Measurements from ENCODE around the gene CAT. TPM values are rescaled to one million over a fixed set of nuclear protein-coding genes. Genes with fewer than 3 reads are reported as not detected.

Gene CAT
- total and polyA plus RNA-seq, 4 donors, result 91.8 to 319 (median 106) TPM

DNA sequence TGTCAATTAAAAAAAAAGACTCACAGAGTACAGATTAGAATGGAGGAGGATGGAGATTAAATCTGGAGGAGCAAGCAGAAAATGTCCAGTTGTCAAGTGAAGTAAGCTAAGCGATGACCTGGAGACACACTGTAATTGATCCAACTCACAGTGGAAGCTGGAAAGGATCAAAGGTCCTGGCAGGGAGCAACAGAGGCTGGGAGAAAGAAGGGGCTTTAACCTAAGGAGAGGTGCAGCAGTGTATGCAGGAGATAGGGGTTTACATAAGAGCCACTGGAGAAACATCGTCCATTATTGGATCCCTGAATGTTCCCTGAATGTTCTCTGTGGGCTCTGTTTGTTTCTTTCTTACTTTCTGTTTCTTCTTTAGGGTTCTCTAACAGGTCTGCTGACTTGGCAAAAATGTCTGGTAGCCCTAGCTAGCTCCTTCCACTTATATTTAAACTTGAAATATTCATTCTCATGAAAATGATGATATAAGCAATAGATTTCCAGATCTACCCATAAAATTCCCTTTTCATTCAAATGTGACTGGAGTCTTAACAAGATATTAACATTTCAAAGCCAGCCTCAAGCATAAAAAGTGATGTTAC, 30.1 kb upstream of the CAT start:
- Histone ChIP-seq H3K9me3 (ENCODE audit: control insufficient read depth in 4 of 4, insufficient read depth in 3 of 4, low read length in 3 of 4) (peaks cover 0 to 6% (median 2%) of the 10 kb centered on the region in 4 donors), H3K9ac (ENCODE audit: insufficient read depth in 1 of 2, low read length in 2 of 2) (no peak overlapping the region), H3K27ac (ENCODE audit: low read depth in 1 of 2, low read length in 1 of 2) (no peak overlapping the region), H3K4me3 (no peak overlapping the region), H3K36me3 (ENCODE audit: control insufficient read depth in 4 of 4, insufficient read depth in 4 of 4, low read length in 4 of 4) (no peaks in the 10 kb centered on the region), H3K4me1 (ENCODE audit: control insufficient read depth in 5 of 5, insufficient read depth in 5 of 5, low read length in 5 of 5) (no peaks in the 10 kb centered on the region), H3K27me3 (ENCODE audit: control insufficient read depth in 3 of 3, insufficient read depth in 3 of 3, low read length in 2 of 3) (no peaks in the 10 kb centered on the region)
- TF ChIP-seq, protein P1, sequence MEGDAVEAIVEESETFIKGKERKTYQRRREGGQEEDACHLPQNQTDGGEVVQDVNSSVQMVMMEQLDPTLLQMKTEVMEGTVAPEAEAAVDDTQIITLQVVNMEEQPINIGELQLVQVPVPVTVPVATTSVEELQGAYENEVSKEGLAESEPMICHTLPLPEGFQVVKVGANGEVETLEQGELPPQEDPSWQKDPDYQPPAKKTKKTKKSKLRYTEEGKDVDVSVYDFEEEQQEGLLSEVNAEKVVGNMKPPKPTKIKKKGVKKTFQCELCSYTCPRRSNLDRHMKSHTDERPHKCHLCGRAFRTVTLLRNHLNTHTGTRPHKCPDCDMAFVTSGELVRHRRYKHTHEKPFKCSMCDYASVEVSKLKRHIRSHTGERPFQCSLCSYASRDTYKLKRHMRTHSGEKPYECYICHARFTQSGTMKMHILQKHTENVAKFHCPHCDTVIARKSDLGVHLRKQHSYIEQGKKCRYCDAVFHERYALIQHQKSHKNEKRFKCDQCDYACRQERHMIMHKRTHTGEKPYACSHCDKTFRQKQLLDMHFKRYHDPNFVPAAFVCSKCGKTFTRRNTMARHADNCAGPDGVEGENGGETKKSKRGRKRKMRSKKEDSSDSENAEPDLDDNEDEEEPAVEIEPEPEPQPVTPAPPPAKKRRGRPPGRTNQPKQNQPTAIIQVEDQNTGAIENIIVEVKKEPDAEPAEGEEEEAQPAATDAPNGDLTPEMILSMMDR (IDR thresholded peaks at IDR 0.05; ENCODE audit: control extremely low read depth, extremely low read depth), result no peak
- ATAC-seq (ENCODE audit: insufficient read depth, low FRiP score) (no peak), DNase-seq (no peak)
- 71 to 77% methylated on average over 2 of the region's 2 CpGs for WGBS, 2 donors

DNA sequence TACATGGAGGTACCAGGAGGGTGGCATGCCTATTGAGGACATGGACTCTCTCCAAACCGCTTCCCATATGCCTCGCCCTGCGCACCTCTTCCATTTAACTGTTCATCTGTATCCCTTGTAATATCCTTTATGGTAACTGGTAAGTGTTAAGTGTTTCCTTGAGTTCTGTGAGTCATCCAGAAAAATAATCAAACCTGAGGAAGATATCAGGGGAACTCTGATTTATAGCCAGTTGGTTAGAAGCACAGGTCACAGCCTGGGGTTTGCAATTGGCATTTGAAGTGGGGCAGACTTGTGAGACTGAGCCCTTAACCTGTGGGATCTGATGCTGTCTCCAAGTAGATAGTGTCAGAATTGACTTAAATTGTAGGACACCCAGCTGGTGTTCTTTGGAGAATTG, 27.6 kb upstream of the CAT start:
- ATAC-seq (ENCODE audit: insufficient read depth, low FRiP score), result no peak
- peaks cover 0 to 6% (median 2%) of the 10 kb centered on the region in 4 donors for H3K9me3 ChIP-seq (ENCODE audit: control insufficient read depth in 4 of 4, insufficient read depth in 3 of 4, low read length in 3 of 4)
- WGBS, 2 donors, result 83 to 97% methylated on average over 3 of the region's 3 CpGs

DNA sequence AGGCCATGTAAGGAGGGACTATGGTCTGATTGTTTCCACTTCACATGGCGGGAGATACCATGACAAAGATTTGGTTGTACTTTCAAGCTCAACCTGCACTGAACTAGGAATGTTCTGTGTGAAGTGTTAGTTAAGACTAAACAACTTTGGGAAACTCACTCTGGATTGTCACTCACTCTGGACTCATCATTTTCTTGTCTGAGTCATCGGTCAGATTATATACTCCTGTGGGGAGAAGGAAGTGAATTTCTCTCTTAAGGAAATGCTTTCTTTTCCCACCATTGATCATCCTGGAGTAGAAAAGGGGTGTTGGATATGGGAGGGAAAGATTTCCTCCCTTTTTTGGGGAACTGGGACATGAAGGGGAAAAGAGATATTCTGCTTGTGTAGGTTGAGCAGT, 26.9 kb upstream of the CAT start:
- H3K27ac ChIP-seq (ENCODE audit: low read depth in 1 of 2, low read length in 1 of 2), result no peak overlapping the region
- H3K4me3 ChIP-seq, result no peak overlapping the region
- no peak overlapping the region for H3K9ac ChIP-seq (ENCODE audit: insufficient read depth in 1 of 2, low read length in 2 of 2)
- no peak for ATAC-seq (ENCODE audit: insufficient read depth, low FRiP score)
- no peaks in the 10 kb centered on the region for H3K36me3 ChIP-seq (ENCODE audit: control insufficient read depth in 4 of 4, insufficient read depth in 4 of 4, low read length in 4 of 4)
- 88 to 91% methylated on average over 2 of the region's 2 CpGs for WGBS, 2 donors
- TF ChIP-seq, protein P1 (IDR thresholded peaks at IDR 0.05; ENCODE audit: control extremely low read depth, extremely low read depth), result no peak
- H3K27me3 ChIP-seq (ENCODE audit: control insufficient read depth in 3 of 3, insufficient read depth in 3 of 3, low read length in 2 of 3), result no peaks in the 10 kb centered on the region
- H3K9me3 ChIP-seq (ENCODE audit: control insufficient read depth in 4 of 4, insufficient read depth in 3 of 4, low read length in 3 of 4), result peaks cover 0 to 6% (median 2%) of the 10 kb centered on the region in 4 donors
- DNase-seq, result no peak
- peaks cover 0 to 5% (median 0%) of the 10 kb centered on the region in 5 donors for H3K4me1 ChIP-seq (ENCODE audit: control insufficient read depth in 5 of 5, insufficient read depth in 5 of 5, low read length in 5 of 5)

More for the DNA sequence above, 27.6 kb upstream of the CAT start:
- Histone ChIP-seq H3K36me3 (ENCODE audit: control insufficient read depth in 4 of 4, insufficient read depth in 4 of 4, low read length in 4 of 4) (no peaks in the 10 kb centered on the region), H3K9ac (ENCODE audit: insufficient read depth in 1 of 2, low read length in 2 of 2) (no peak overlapping the region), H3K4me3 (no peak overlapping the region), H3K27ac (ENCODE audit: low read depth in 1 of 2, low read length in 1 of 2) (no peak overlapping the region), H3K27me3 (ENCODE audit: control insufficient read depth in 3 of 3, insufficient read depth in 3 of 3, low read length in 2 of 3) (no peaks in the 10 kb centered on the region), H3K4me1 (ENCODE audit: control insufficient read depth in 5 of 5, insufficient read depth in 5 of 5, low read length in 5 of 5) (peaks cover 0 to 5% (median 0%) of the 10 kb centered on the region in 5 donors)
- DNase-seq, result no peak
- TF ChIP-seq, protein P1 (IDR thresholded peaks at IDR 0.05; ENCODE audit: control extremely low read depth, extremely low read depth), result no peak

DNA sequence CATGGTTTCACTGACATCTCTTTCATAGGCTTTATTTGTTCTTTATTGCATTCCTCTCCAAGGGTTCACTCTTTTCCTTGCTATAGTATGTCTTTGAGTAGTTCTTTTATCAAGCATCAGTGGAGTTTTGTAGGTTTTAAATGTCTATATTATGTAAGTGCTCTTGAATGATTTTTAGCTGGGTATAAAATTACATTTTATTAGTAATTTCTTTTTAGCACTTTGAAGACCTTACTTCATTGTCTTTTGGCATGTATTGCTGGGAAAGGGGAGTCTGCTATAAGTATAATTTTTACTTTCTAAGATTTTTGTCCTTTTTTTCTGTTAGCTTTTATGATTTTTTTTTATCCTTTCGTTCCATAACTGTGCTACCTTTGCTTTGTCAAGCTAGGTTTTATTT, 25.5 kb upstream of the CAT start:
- peaks cover 0 to 6% (median 2%) of the 10 kb centered on the region in 4 donors for H3K9me3 ChIP-seq (ENCODE audit: control insufficient read depth in 4 of 4, insufficient read depth in 3 of 4, low read length in 3 of 4)
- H3K27ac ChIP-seq (ENCODE audit: low read depth in 1 of 2, low read length in 1 of 2), result no peak overlapping the region
- TF ChIP-seq, protein P1 (IDR thresholded peaks at IDR 0.05; ENCODE audit: control extremely low read depth, extremely low read depth), result no peak
- no peaks in the 10 kb centered on the region for H3K27me3 ChIP-seq (ENCODE audit: control insufficient read depth in 3 of 3, insufficient read depth in 3 of 3, low read length in 2 of 3)
- H3K36me3 ChIP-seq (ENCODE audit: control insufficient read depth in 4 of 4, insufficient read depth in 4 of 4, low read length in 4 of 4), result no peaks in the 10 kb centered on the region
- DNase-seq, result no peak
- H3K4me3 ChIP-seq, result no peak overlapping the region
- H3K9ac ChIP-seq (ENCODE audit: insufficient read depth in 1 of 2, low read length in 2 of 2), result no peak overlapping the region
- H3K4me1 ChIP-seq (ENCODE audit: control insufficient read depth in 5 of 5, insufficient read depth in 5 of 5, low read length in 5 of 5), result peaks cover 0 to 5% (median 0%) of the 10 kb centered on the region in 5 donors
- no peak for ATAC-seq (ENCODE audit: insufficient read depth, low FRiP score)
- WGBS, 2 donors, result 80 to 88% methylated on average over 1 of the region's 1 CpG

Data from lung (tissue), 12 donors.